Brain microvascular endothelial cell (primary cell): ENCODE data around the gene NUP107.

Experiments
- DNase-seq: peaks from one replicate; pipeline ENCODE4 v3.0.0-alpha.2; 2020
- H3K27ac ChIP-seq: fragments of 250-450 bp; sonication (Bioruptor Pico); 2 replicates; pipeline ENCODE4 v1.5.1; 2020; ENCODE audit warnings: mild to moderate bottlenecking, moderate library complexity
- H3K27me3 ChIP-seq: fragments of 250-450 bp; sonication (Bioruptor Pico); replicated peaks from 2 replicates; pipeline ENCODE4 v1.5.1; 2020; ENCODE audit warnings: mild to moderate bottlenecking
- H3K36me3 ChIP-seq: fragments of 250-450 bp; sonication (Bioruptor Pico); replicated peaks from 2 replicates; pipeline ENCODE4 v1.5.1; 2020; ENCODE audit warnings: mild to moderate bottlenecking
- H3K4me3 ChIP-seq: 2 replicates; pipeline ENCODE4 v1.5.1; 2011; ENCODE audit warnings: low read depth, mild to moderate bottlenecking, control low read depth, low read length, moderate library complexity
- CTCF ChIP-seq: IDR thresholded peaks from 2 replicates; pipeline ENCODE4 v1.5.1; 2011; ENCODE audit warnings: low read depth, mild to moderate bottlenecking, moderate library complexity, low read length, control low read depth, inconsistent platforms; ENCODE audit errors: missing control alignments
- in situ Hi-C: cut with HindIII; loops from 2 replicates; pipeline ENCODE4 v1.10.0; 2017; ENCODE audit warnings: low sequenced_read_pairs, low pct_ligation_motif_present

NUP107 gene

GRCh38 chr12:68761901-68762630 is 75.3 kb downstream of the NUP107 start:
- H3K27me3 ChIP-seq = no peaks in the 10 kb centered on the region
- peaks cover 11% of the 10 kb centered on the region for H3K36me3 ChIP-seq
- no peak overlapping the region for H3K4me3 ChIP-seq
- no peak for DNase-seq
- H3K27ac ChIP-seq = no peak overlapping the region
- no peak for TF ChIP-seq CTCF
- in situ Hi-C loops = no loop called here

GRCh38 chr12:68762691-68763090 is 75.9 kb downstream of the NUP107 start:
- Histone ChIP-seq H3K36me3 (peaks cover 11% of the 10 kb centered on the region), H3K27ac (no peak overlapping the region), H3K4me3 (no peak overlapping the region), H3K27me3 (no peaks in the 10 kb centered on the region)
- in situ Hi-C loops = no loop called here
- no peak for DNase-seq
- no peak for TF ChIP-seq CTCF

GRCh38 chr12:68765696-68766095 is 78.9 kb downstream of the NUP107 start:
- Histone ChIP-seq H3K27ac (no peak overlapping the region), H3K36me3 (peaks cover 7% of the 10 kb centered on the region), H3K4me3 (no peak overlapping the region), H3K27me3 (no peaks in the 10 kb centered on the region)
- no peak for DNase-seq
- TF ChIP-seq CTCF = no peak
- in situ Hi-C loops = no loop called here

GRCh38 chr12:68766646-68767045 is 79.9 kb downstream of the NUP107 start:
- Histone ChIP-seq H3K36me3 (peaks cover 4% of the 10 kb centered on the region), H3K4me3 (no peak overlapping the region), H3K27ac (no peak overlapping the region), H3K27me3 (no peaks in the 10 kb centered on the region)
- DNase-seq = no peak
- TF ChIP-seq CTCF = no peak
- in situ Hi-C loops = no loop called here

- H3K27me3 ChIP-seq = no peaks in the 10 kb centered on the region
- TF ChIP-seq CTCF = no peak
- in situ Hi-C loops = no loop called here
- DNase-seq = no peak
- H3K27ac ChIP-seq = no peak overlapping the region
- H3K4me3 ChIP-seq = no peak overlapping the region
- peaks cover 4% of the 10 kb centered on the region for H3K36me3 ChIP-seq
Observed at GRCh38 chr12:68767191-68767590, 80.4 kb downstream of the NUP107 start.

GRCh38 chr12:68768431-68768939 is 81.7 kb downstream of the NUP107 start:
- TF ChIP-seq CTCF = no peak
- in situ Hi-C loops = no loop called here
- Histone ChIP-seq H3K27me3 (no peaks in the 10 kb centered on the region), H3K27ac (no peak overlapping the region), H3K4me3 (no peak overlapping the region), H3K36me3 (peaks cover 4% of the 10 kb centered on the region)
- no peak for DNase-seq
